DND-41 (cell line): ENCODE results near the gene ANKLE1.

Experiments
- EZH2 ChIP-seq: IDR thresholded peaks from 3 replicates; pipeline ENCODE4 v1.6.1; 2012; ENCODE audit warnings: borderline replicate concordance, low read depth, mild to moderate bottlenecking, moderate library complexity, low read length, inconsistent platforms; ENCODE audit not compliant: severe bottlenecking
- TF ChIP-seq, protein P1 (sequence below): IDR thresholded peaks from 2 replicates; pipeline ENCODE4 v1.5.1; 2012; ENCODE audit warnings: borderline replicate concordance, low read length, moderate library complexity, mild to moderate bottlenecking; ENCODE audit not compliant: poor library complexity, severe bottlenecking; ENCODE audit errors: extremely low read depth

DNA sequence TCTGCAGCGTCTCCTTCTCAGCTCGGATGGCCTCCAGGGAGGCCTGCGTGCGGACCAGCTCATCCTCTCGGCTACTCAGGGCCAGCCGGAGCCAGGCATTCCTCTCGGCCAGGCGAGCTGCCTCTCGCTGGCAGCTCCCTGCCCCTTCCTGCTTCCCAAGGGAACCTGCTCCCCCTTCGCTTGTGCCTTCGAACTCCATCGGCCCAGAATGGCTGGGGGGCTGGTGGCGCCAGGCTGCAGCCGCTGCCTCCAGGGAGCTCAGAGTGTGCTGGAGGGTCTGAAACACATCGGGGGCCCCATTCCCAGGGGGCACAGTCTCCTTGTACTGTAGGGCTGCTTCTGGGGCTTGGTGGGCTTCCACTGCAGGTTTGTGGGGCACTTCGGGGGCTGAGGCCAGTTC, 19.1 kb upstream of the ANKLE1 start:
- TF ChIP-seq, protein P1, sequence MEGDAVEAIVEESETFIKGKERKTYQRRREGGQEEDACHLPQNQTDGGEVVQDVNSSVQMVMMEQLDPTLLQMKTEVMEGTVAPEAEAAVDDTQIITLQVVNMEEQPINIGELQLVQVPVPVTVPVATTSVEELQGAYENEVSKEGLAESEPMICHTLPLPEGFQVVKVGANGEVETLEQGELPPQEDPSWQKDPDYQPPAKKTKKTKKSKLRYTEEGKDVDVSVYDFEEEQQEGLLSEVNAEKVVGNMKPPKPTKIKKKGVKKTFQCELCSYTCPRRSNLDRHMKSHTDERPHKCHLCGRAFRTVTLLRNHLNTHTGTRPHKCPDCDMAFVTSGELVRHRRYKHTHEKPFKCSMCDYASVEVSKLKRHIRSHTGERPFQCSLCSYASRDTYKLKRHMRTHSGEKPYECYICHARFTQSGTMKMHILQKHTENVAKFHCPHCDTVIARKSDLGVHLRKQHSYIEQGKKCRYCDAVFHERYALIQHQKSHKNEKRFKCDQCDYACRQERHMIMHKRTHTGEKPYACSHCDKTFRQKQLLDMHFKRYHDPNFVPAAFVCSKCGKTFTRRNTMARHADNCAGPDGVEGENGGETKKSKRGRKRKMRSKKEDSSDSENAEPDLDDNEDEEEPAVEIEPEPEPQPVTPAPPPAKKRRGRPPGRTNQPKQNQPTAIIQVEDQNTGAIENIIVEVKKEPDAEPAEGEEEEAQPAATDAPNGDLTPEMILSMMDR, result no peak
- TF ChIP-seq EZH2, result no peak
